Measurements from ENCODE around the gene ZMYM4.

The ZMYM4 gene

DNA sequence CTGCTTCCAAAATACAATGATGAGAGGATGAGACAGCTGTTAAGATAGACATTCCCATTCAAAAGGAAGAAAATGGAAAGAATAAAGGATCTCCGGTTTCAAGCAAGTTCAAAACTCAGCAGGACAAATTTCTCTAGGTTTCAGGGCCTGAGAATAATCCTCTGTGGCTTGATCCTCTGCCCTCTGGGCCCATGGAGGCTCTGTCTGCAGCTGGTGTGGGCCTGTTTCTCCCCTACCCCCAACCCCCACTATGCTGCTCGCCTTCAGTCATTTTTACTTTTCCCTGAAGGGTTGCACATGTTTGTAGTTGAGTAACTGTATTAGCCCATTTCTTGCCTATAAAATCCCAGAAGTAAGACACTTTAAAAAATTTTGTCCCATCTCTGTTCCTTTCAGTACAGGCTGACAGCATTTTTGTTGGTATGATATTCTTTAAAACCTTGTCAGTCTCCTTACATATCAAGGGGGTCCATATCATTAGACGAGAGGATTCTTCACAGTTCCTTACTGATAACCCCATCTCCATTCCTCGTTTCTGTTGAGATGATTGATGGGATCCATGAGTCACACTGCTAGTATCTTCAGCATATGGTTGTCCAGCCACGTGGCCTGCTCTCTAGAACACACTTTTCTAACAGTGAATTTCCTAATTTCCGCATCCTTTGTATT is 10.5 kb downstream of the ZMYM4 start:
- no peak for DNase-seq

- no peak for DNase-seq
Measured at GRCh38 chr1:35279555-35279904, 11.0 kb downstream of the ZMYM4 start.

- no peak for DNase-seq
Measured at GRCh38 chr1:35280006-35280405, 11.5 kb downstream of the ZMYM4 start.

DNA sequence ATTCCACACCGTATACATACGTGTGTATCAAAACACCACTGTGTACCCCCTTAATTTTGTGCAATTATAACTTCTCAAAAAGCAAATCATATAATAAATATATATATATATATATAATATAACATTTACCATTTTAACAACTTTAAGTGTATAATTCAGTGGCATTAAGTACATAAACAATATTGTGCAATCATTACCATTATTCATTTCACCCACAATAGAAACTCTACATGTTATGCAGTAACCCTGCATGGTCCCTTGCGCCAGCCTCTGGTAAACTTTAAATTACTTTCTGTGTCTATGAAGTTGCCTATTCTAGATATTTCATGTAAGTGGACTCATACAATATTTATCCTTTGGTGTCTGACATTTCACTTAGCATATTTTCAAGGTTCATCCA is 13.1 kb downstream of the ZMYM4 start:
- no peak for DNase-seq

DNA sequence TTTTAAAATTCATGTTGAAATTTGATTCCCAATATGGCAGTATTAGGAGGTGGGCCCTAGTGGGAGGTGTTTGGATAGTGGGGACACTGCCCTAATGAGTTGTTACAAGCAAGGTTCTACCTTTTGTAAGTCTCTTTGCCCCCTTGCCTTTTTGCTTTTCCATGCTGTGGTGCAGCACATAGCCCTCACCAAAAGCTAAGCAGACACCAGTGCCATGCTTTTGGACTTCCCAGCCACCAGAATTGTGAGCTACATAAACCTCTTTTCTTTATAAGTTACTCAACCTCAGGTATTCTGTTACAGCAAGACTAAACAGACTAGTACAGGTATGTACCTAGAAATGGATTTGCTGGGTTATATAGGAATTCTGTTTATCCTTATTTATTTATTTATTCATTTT is 13.7 kb downstream of the ZMYM4 start:
- no peak for DNase-seq

DNA sequence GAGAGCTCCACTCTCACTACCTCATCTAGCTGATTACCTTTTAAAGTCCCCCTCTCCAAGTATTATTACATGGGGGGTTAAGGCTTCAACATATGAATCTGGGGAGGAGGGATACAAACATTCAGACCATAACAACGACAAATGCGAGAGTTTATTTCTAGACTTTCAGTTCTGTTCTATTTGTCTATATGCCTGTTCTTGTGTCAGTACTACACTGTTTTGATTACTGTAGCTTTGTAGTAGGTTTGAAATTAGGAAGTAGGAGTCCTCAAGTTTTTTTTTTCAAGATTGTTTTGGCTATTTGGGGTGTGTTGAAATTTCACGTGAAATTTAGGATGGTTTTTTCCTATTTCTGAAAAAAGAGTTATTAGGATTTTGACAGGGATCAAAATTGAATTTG is 16.3 kb downstream of the ZMYM4 start:
- no peak for DNase-seq

DNA sequence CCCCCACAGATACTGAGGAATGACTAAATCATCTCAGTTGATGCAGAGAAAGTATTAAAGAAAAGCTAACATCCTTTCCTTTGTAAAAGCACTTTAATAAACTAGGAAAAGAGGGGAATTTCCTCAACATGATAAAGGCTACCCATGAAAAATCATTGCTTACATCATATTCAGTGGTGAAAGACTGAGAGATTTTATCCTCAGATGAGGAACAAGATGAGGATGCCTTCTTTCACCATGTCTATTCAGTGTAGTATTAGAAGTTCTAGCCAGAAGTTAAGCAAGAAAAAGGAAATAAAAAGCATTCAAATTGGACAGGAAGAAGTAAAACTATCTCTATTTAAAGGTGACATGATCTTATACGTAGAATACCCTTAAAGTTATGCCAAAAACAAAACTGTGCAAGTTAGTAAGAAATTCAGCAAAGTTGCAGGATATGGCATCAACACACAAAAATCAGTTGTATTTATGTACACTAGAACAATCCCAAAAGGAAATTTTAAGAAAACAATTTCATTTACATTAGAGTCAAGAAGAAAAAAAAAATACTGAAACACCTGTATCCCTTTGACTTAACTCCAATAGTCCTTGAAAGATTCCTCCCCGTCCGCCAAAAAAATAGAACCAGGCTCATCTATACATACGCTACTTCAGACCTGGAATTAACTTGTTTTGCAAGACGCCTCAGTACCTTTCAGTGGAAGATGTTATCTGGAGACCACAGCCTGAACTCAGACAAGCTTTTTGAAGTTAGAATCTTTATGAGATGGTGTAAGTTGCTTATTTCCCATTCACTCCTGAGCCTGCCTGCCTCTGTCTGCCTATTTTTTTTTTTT is 17.5 kb downstream of the ZMYM4 start:
- DNase-seq: peak in 1 of 2 donors; percentile 26

DNA sequence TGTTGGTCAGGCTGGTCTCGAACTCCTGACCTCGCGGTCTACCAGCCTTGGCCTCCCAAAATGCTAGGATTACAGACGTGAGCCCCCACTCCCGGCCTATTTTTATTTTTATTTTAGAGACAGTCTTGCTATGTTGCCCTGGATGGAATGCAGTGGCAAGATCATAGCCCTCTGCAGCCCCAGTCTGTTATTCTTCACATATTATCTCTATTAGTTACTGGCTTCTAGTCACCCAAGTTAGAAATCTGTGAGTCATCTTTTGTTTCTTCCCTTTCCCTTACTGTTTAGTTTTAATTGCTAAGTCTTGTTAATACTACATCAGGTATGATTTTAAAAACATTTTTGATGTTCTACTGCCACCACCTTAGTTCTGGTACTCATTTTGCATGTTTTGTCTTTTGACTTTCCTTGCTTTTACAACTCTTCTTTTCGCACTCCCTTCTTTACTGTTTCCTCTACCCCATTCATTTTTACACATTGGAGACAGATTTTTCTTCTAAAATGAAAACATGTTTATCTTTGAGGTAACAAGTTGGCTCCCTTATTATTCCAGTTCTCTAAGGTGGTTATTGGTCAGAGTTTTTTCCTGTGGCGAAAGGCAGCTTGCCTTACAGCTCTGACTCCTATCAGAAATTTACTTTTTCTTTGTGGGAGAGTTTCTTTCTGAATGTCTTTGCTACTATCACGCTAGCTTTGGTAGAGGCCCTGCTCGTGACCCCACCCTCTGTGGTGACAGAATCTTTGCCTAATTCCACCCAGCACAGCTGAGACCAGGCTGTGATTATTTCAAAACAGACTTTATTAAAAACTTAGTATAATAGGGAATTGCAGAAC is 19.5 kb downstream of the ZMYM4 start:
- no peak for DNase-seq

GRCh38 chr1:35288761-35289160 is 20.3 kb downstream of the ZMYM4 start:
- DNase-seq: no peak

- DNase-seq: no peak
Measured at GRCh38 chr1:35290452-35290851, 21.9 kb downstream of the ZMYM4 start.

DNA sequence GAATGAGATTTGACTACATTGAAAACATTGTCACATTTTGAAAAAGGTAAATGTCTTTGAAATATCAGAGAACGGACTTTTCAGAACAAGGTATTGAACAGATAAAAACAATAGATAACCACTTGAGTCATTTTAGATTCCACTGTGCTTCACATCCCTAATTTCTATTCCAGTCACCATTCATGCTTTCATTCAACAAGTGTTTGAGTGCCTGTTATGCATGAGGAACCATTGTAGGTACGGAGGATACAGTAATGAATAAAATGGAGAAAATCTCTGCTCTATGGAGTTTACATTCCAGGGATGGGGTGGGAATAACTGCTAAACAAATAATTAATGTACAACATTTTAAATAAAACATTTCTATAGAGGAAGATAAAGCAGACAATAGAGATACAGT is 26.3 kb downstream of the ZMYM4 start:
- DNase-seq: no peak

- DNase-seq: no peak
Measured at GRCh38 chr1:35297886-35298285, 29.4 kb downstream of the ZMYM4 start.

DNA sequence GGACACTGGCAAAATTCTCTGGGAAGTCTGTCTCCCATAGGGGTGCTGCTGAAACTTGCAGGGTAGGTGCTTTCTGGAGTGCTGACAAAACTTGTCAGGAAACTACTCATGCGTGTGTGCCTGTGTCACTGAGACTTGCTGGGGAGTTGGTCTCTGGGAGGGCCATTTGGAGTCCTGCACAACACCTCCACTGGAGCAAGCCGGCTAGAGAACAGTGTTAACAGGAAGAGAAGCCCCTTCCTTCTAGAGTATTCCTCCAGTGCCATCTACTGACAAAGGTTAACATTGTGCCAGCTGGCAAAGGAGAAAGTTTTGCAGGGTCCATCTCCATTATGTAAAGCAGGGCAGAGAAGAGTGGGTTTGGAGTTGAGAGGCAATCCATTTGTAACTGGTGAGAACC is 30.0 kb downstream of the ZMYM4 start:
- DNase-seq: peak; percentile 40 to 63

- no peak for DNase-seq
Measured at GRCh38 chr1:35300376-35300775, 31.9 kb downstream of the ZMYM4 start.

- no peak for DNase-seq
Measured at GRCh38 chr1:35301674-35302392, 33.3 kb downstream of the ZMYM4 start.

- no peak for DNase-seq
Measured at GRCh38 chr1:35305383-35305782, 36.9 kb downstream of the ZMYM4 start.

- no peak for DNase-seq
Measured at GRCh38 chr1:35315649-35316048, 47.1 kb downstream of the ZMYM4 start.

- no peak for DNase-seq
Measured at GRCh38 chr1:35316264-35316663, 47.8 kb downstream of the ZMYM4 start.

DNA sequence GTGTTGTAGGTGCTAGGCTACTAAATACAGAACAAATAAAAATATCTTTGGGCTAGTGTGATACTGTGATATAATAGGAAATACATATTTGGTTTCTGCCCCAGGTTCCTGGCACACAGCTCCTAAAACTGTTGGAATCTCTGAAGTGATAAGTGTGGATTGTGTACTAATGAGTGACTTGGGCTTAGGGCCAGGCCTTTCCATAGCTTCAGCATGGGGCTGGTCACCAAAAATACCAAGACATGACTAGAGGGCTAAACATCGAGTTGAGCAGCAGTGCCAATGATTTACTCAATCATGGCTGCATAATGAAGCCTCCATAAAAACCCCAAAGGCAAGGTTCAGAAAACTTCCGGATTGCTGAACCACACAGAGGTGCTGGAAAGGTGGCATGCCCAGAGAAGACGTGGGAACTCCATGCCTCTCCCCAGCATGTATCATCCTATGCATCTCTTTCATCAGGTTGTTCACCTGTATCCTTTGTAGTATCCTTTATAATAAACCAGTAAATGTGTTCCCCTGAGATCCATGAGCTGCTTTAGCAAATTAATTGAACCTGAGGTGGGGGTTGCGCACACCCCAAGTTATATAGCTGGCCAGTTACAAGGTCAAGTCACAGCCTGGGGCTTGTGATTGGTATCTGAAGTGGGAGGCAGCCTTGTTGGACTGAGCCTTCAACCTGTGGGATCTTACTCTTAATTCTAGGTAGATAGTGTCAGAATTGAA is 51.6 kb downstream of the ZMYM4 start:
- no peak for DNase-seq

- no peak for DNase-seq
Measured at GRCh38 chr1:35320937-35321336, 52.4 kb downstream of the ZMYM4 start.

GRCh38 chr1:35324486-35324885 is 56.0 kb downstream of the ZMYM4 start:
- DNase-seq: no peak

- no peak for DNase-seq
Measured at GRCh38 chr1:35326246-35326866, 57.8 kb downstream of the ZMYM4 start.

Data from CD4-positive, alpha-beta T cell treated with Interferon alpha-2 for 1 hour (primary cell).